CD14-positive monocyte (primary cell): ENCODE data around the gene CXCR5. TPM values are rescaled to one million over a fixed set of nuclear protein-coding genes. Genes with fewer than 3 reads are reported as not detected.

Experiments
- DNase-seq, 3 donors: peaks; one replicate each; pipeline ENCODE4 v3.0.0-alpha.2; 2011 to 2022
- H2AFZ ChIP-seq: 2 replicates; pipeline ENCODE4 v1.6.0; 2012; ENCODE audit warnings: mild to moderate bottlenecking, low read depth, low read length, inconsistent platforms; ENCODE audit not compliant: insufficient read depth, poor library complexity, severe bottlenecking
- H3K27ac ChIP-seq, 2 donors: 1 replicate in 1 of 2; 2 replicates in 1 of 2; pipeline ENCODE4 v1.5.1; 2012 to 2013; ENCODE audit warnings: low read length in 2 of 2, control low read depth in 1 of 2, inconsistent platforms in 1 of 2, low read depth in 1 of 2, mild to moderate bottlenecking in 1 of 2
- H3K27me3 ChIP-seq, 2 donors: one replicate each; pipeline versions ENCODE4 v1.6.0 to v1.6.1; 2011 to 2013; ENCODE audit warnings: low read length in 2 of 2; ENCODE audit not compliant: control insufficient read depth in 2 of 2, insufficient read depth in 2 of 2
- H3K36me3 ChIP-seq, 2 donors: replicated peaks in 1 of 2; 1 replicate in 1 of 2; 2 replicates in 1 of 2; pipeline versions ENCODE4 v1.5.1 to v1.6.1; 2012 to 2013; ENCODE audit warnings: low read length in 2 of 2, control low read depth in 1 of 2, inconsistent platforms in 1 of 2, mild to moderate bottlenecking in 1 of 2; ENCODE audit not compliant: insufficient read depth in 2 of 2, control insufficient read depth in 1 of 2
- H3K4me1 ChIP-seq, 2 donors: 1 replicate in 1 of 2; 2 replicates in 1 of 2; pipeline versions ENCODE4 v1.5.1 to v1.6.1; 2012 to 2013; ENCODE audit warnings: low read length in 2 of 2, control low read depth in 1 of 2, inconsistent platforms in 1 of 2, mild to moderate bottlenecking in 1 of 2, moderate library complexity in 1 of 2; ENCODE audit not compliant: insufficient read depth in 2 of 2, control insufficient read depth in 1 of 2
- H3K4me2 ChIP-seq: replicated peaks from 2 replicates; pipeline ENCODE3; 2012; ENCODE audit warnings: low read length, moderate library complexity, mild to moderate bottlenecking; ENCODE audit not compliant: poor library complexity, severe bottlenecking; ENCODE audit errors: extremely low read depth
- H3K4me3 ChIP-seq, 3 experiments: fragments of 200-600 bp in 1 of 3; sonication (generic) in 1 of 3; replicated peaks in 1 of 3; 1 replicate in 2 of 3; 2 replicates in 1 of 3; pipeline ENCODE4 v1.5.1; 2011 to 2013; ENCODE audit warnings: low read length in 3 of 3, mild to moderate bottlenecking in 3 of 3, control low read depth in 2 of 3, low read depth in 2 of 3, inconsistent platforms in 1 of 3, moderate library complexity in 1 of 3
- H3K79me2 ChIP-seq: 2 replicates; pipeline ENCODE4 v1.6.0; 2012; ENCODE audit warnings: mild to moderate bottlenecking, control low read depth, inconsistent platforms, low read length, moderate library complexity; ENCODE audit not compliant: insufficient read depth
- H3K9ac ChIP-seq: 2 replicates; pipeline ENCODE4 v1.6.0; 2017; ENCODE audit warnings: low read length, mild to moderate bottlenecking; ENCODE audit not compliant: insufficient read depth, poor library complexity, severe bottlenecking
- H3K9me3 ChIP-seq, 2 donors: replicated peaks in 1 of 2; 1 replicate in 1 of 2; 2 replicates in 1 of 2; pipeline versions ENCODE4 v1.5.1 to v1.6.1; 2012 to 2013; ENCODE audit warnings: low read length in 2 of 2, control low read depth in 1 of 2; ENCODE audit not compliant: control insufficient read depth in 1 of 2, insufficient read depth in 1 of 2
- H4K20me1 ChIP-seq: 2 replicates; pipeline ENCODE4 v1.6.0; 2012; ENCODE audit warnings: mild to moderate bottlenecking, low read length, control low read depth, moderate library complexity; ENCODE audit not compliant: insufficient read depth
- H3K27ac Mint-ChIP-seq, 7 donors: one replicate each; pipeline ENCODE4 v1.8.0; 2020; ENCODE audit warnings: mild to moderate bottlenecking in 7 of 7, mixed read lengths in 7 of 7, moderate library complexity in 6 of 7, inconsistent platforms in 2 of 7
- H3K27me3 Mint-ChIP-seq, 3 donors: one replicate each; pipeline ENCODE4 v1.8.0; 2021 to 2022; ENCODE audit warnings: low read depth in 3 of 3, mild to moderate bottlenecking in 3 of 3, mixed read lengths in 3 of 3, moderate library complexity in 3 of 3, inconsistent platforms in 1 of 3
- H3K36me3 Mint-ChIP-seq, 2 donors: one replicate each; pipeline ENCODE4 v1.8.0; 2020; ENCODE audit warnings: mixed read lengths in 2 of 2, inconsistent platforms in 1 of 2, mild to moderate bottlenecking in 1 of 2
- H3K4me1 Mint-ChIP-seq: one replicate; pipeline ENCODE4 v1.8.0; 2020; ENCODE audit warnings: mild to moderate bottlenecking, mixed read lengths
- H3K4me3 Mint-ChIP-seq, 2 donors: one replicate each; pipeline ENCODE4 v1.8.0; 2020; ENCODE audit warnings: mild to moderate bottlenecking in 2 of 2, mixed read lengths in 2 of 2, moderate library complexity in 1 of 2
- H3K9me3 Mint-ChIP-seq, 7 donors: one replicate each; pipeline ENCODE4 v1.8.0; 2020 to 2022; ENCODE audit warnings: mixed read lengths in 7 of 7, mild to moderate bottlenecking in 6 of 7, moderate library complexity in 6 of 7, inconsistent platforms in 2 of 7
- WGBS: methylation state at CpG from one replicate; pipeline ENCODE4 v1.1.5; 2013; ENCODE audit warnings: missing lambda C conversion rate; ENCODE audit not compliant: insufficient coverage; 5-methylcytosine and 5-hydroxymethylcytosine counted together
- intact Hi-C, 2 donors: fragments of 100-400 bp; cut with micrococcal nuclease; formaldehyde crosslinking; loops; one replicate each; pipeline versions ENCODE4 v1.15.0 to v1.15.1; 2023
- polyA plus RNA-seq, 3 donors: library from polyadenylated mRNA; depleted of rRNA in 1 of 3; unstranded in 2 of 3; stranded (reverse) in 1 of 3; fragments of 300-500 nt in 2 of 3; fragments of >200 nt in 1 of 3; fragmentation: Illumina TruSeq in 2 of 3; gene quantifications; 1 replicate in 2 of 3; 2 replicates in 1 of 3; pipeline ENCODE4 v1.2.3, GENCODE V29; 2012 to 2021
- TF ChIP-seq, protein P1 (sequence below): fragments of 200-600 bp; IDR thresholded peaks from one replicate; pipeline ENCODE4 v1.8.0; 2022; ENCODE audit warnings: antibody characterized with exemption, mild to moderate bottlenecking

The CXCR5 gene
- polyA plus RNA-seq, 3 donors, result 0.08 to 0.31 (median 0.09) TPM

DNA sequence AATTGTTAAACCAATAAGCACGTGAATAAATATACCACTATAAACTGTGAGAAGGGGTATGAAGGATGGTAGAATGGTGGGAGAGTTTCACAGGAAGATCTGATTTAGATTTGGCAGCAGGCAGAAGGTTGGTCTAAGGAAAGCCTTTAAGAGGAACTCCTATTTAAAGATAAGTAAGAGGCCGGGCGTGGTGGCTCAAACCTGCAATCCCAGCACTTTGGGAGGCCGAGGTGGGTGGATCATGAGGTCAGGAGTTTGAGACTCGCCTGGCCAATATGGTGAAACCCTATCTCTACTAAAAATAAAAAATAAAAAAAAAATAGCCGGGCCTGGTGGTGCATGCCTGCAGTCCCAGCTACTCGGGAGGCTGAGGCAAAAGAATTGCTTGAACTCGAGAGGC is 45.8 kb upstream of the CXCR5 start:
- no CpG with 5 or more reads among the region's 8 CpGs for WGBS
- no peak overlapping the region for H3K9ac ChIP-seq
- no peaks in the 10 kb centered on the region for H3K79me2 ChIP-seq
- H3K9me3 ChIP-seq, result no peaks in the 10 kb centered on the region
- Mint-ChIP-seq H3K36me3 (no peaks in the 10 kb centered on the region), H3K4me3 (no peak overlapping the region), H3K27ac (peak overlapping the region in 2 of 7 donors; percentile 5 to 12), H3K4me1 (peaks cover 31% of the 10 kb centered on the region), H3K9me3 (peaks cover 0 to 2% (median 0%) of the 10 kb centered on the region in 7 donors), H3K27me3 (peaks cover 0 to 3% (median 2%) of the 10 kb centered on the region in 3 donors)
- H3K36me3 ChIP-seq, result no peaks in the 10 kb centered on the region
- intact Hi-C loops, result no loop called here
- TF ChIP-seq, protein P1, sequence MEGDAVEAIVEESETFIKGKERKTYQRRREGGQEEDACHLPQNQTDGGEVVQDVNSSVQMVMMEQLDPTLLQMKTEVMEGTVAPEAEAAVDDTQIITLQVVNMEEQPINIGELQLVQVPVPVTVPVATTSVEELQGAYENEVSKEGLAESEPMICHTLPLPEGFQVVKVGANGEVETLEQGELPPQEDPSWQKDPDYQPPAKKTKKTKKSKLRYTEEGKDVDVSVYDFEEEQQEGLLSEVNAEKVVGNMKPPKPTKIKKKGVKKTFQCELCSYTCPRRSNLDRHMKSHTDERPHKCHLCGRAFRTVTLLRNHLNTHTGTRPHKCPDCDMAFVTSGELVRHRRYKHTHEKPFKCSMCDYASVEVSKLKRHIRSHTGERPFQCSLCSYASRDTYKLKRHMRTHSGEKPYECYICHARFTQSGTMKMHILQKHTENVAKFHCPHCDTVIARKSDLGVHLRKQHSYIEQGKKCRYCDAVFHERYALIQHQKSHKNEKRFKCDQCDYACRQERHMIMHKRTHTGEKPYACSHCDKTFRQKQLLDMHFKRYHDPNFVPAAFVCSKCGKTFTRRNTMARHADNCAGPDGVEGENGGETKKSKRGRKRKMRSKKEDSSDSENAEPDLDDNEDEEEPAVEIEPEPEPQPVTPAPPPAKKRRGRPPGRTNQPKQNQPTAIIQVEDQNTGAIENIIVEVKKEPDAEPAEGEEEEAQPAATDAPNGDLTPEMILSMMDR, result no peak
- DNase-seq, result no peak
- H3K4me2 ChIP-seq, result no peak overlapping the region
- no peak overlapping the region for H2AFZ ChIP-seq
- H3K27ac ChIP-seq, result no peak overlapping the region
- H4K20me1 ChIP-seq, result no peaks in the 10 kb centered on the region
- H3K27me3 ChIP-seq, result no peaks in the 10 kb centered on the region
- H3K4me3 ChIP-seq, result no peak overlapping the region
- peaks cover 19 to 22% of the 10 kb centered on the region in 2 donors for H3K4me1 ChIP-seq

DNA sequence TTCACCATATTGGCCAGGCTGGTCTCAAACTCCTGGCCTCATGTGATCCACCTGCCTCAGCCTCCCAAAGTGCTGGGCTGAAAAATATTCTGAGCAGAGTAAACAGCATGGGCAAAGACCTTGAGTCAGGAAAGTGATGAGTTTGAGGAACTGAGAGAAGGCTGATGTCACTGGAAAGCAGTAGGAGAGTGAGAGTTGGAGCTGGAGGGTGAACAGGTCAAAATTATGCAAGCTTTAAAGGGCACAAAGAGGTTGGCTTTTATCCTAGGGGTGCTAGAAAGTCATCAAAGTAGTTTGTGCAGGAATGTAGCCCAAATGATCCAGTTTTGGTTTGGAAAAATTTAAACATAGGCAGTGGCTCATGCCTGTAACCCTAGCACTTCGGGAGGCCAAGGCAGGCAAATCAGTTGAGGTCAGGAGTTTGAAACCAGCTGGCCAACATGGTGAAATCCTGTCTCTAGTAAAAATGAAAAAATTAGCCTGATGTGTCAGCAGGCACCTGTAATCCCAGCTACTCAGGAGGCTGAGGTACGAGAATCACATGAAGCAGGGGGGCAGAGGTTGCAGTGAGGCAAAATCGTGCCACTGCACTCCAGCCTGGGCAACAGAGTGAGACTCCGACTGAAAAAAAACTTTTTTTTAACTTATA is 44.7 kb upstream of the CXCR5 start:
- peaks cover 0 to 2% (median 0%) of the 10 kb centered on the region in 3 donors for H3K27me3 Mint-ChIP-seq
- no peak overlapping the region for H3K9ac ChIP-seq
- H3K79me2 ChIP-seq, result no peaks in the 10 kb centered on the region
- intact Hi-C loops, result no loop called here
- TF ChIP-seq, protein P1, result no peak
- no peak overlapping the region for H3K4me2 ChIP-seq
- peak overlapping the region; percentile 53 to 92 (median 76) for H3K27ac Mint-ChIP-seq
- H3K27me3 ChIP-seq, result no peaks in the 10 kb centered on the region
- H3K4me3 Mint-ChIP-seq, result no peak overlapping the region
- DNase-seq, result peak; percentile 49 to 68 (median 51)
- peaks cover 29% of the 10 kb centered on the region for H3K4me1 Mint-ChIP-seq
- no peaks in the 10 kb centered on the region for H3K36me3 Mint-ChIP-seq
- H3K9me3 Mint-ChIP-seq, result peaks cover 0 to 2% (median 0%) of the 10 kb centered on the region in 7 donors
- 86% methylated on average over 2 of the region's 4 CpGs for WGBS
- no peaks in the 10 kb centered on the region for H3K9me3 ChIP-seq
- no peak overlapping the region for H2AFZ ChIP-seq
- H3K27ac ChIP-seq, result peak overlapping the region in 1 of 2 donors; percentile 17
- H3K4me1 ChIP-seq, result peaks cover 16 to 19% of the 10 kb centered on the region in 2 donors
- no peaks in the 10 kb centered on the region for H4K20me1 ChIP-seq
- H3K36me3 ChIP-seq, result no peaks in the 10 kb centered on the region
- H3K4me3 ChIP-seq, result no peak overlapping the region
